Psoas muscle (tissue), 8 donors: ENCODE results near the gene UBE2Z. TPM values are rescaled to one million over a fixed set of nuclear protein-coding genes. Genes with fewer than 3 reads are reported as not detected.

ENCODE experiments used
- ATAC-seq, 4 donors: fragments of 200-7000 bp; cut with Tn5 transposase; one replicate each; pipeline ENCODE4 v1.9.1; 2020; ENCODE audit warnings: moderate library complexity in 3 of 4, mild to moderate bottlenecking in 2 of 4
- DNase-seq, 2 donors: peaks; one replicate each; pipeline ENCODE4 v3.0.0-alpha.2; 2020
- H3K27ac ChIP-seq: fragments of 200-600 bp; one replicate; pipeline ENCODE4 v1.8.0; 2022
- H3K27me3 ChIP-seq, 3 donors: fragments of 200-600 bp in 1 of 3; one replicate each; pipeline versions ENCODE4 v1.6.1 to v1.8.0; 2013 to 2022; ENCODE audit warnings: low read length in 2 of 3, mild to moderate bottlenecking in 2 of 3, moderate library complexity in 1 of 3; ENCODE audit not compliant: insufficient read depth in 3 of 3
- H3K36me3 ChIP-seq, 2 donors: fragments of 200-600 bp in 1 of 2; one replicate each; pipeline versions ENCODE4 v1.6.1 to v1.8.0; 2013 to 2022; ENCODE audit warnings: low read depth in 1 of 2, mild to moderate bottlenecking in 1 of 2, moderate library complexity in 1 of 2; ENCODE audit not compliant: insufficient read depth in 1 of 2
- H3K4me1 ChIP-seq: fragments of 200-600 bp; one replicate; pipeline ENCODE4 v1.8.0; 2022
- H3K4me3 ChIP-seq: fragments of 200-600 bp; one replicate; pipeline ENCODE4 v1.8.0; 2022; ENCODE audit warnings: mild to moderate bottlenecking
- H3K9me3 ChIP-seq: fragments of 200-600 bp; one replicate; pipeline ENCODE4 v1.8.0; 2022
- CTCF ChIP-seq: fragments of 200-600 bp; IDR thresholded peaks from one replicate; pipeline ENCODE4 v1.8.0; 2022; ENCODE audit warnings: antibody characterized with exemption
- WGBS, 3 donors: extraction: QIAGEN DNeasy Blood & Tissue Kit; methylation state at CpG; one replicate each; pipeline versions ENCODE4 v1.1.6 to v1.1.7; 2013; 5-methylcytosine and 5-hydroxymethylcytosine counted together
- intact Hi-C, 2 donors: fragments of 100-400 bp; cut with DNase I; formaldehyde crosslinking; loops; one replicate each; pipeline versions ENCODE4 v1.11.0 to v1.14.2; 2022
- polyA plus RNA-seq, 3 donors: library from polyadenylated mRNA; stranded (reverse); fragments of 200-250 nt; gene quantifications; one replicate each; pipeline ENCODE4 v1.2.3, GENCODE V29; 2013
- total RNA-seq, 4 donors: library from RNA; stranded (reverse); fragmentation: NEBNext Ultra II Directional in 2 of 4; extraction: Animal tissue kit (Norgen Biotek cat#: 25700) in 2 of 4; gene quantifications; one replicate each; pipeline versions ENCODE4 v1.2.1 to v1.2.4, GENCODE V29; 2021 to 2023
- donor health status: healthy with polysubstance abuse.
- donor health status: DM: no; HTN: no; CAD: no; lungs with moderate emphysema.
- donor health status: Bipolar disorder and iron deficiency.
- donor health status: healthy.
- donor health status: DM: yes; HTN: yes; CAD: no.
- donor health status: DM: no; HTN: no; CAD: no.
- donor health status: DM: no; HTN: no; CAD: no.
- donor health status: DM: yes; HTN: yes; CAD: no.

The UBE2Z gene
- total and polyA plus RNA-seq, 7 donors: 22.0 to 47.2 (median 35.8) TPM

GRCh38 chr17:48873696-48874443 lies 34.3 kb upstream of the UBE2Z start:
- Histone ChIP-seq H3K4me3 (no peak overlapping the region), H3K9me3 (no peaks in the 10 kb centered on the region), H3K36me3 (no peaks in the 10 kb centered on the region), H3K4me1 (peaks cover 5% of the 10 kb centered on the region), H3K27ac (no peak overlapping the region), H3K27me3 (no peaks in the 10 kb centered on the region)
- ATAC-seq (no peak), DNase-seq (no peak)
- intact Hi-C loops: no loop called here
- 54 to 60% (median 59%) methylated on average over 5 of the region's 5 CpGs for WGBS, 3 donors
- TF ChIP-seq CTCF: no peak

GRCh38 chr17:48878920-48879898 lies 29.0 kb upstream of the UBE2Z start:
- intact Hi-C loops: loop anchor here (1.0 to 2.0 kb wide), 3 partner anchors 64 to 202 kb away; no protein-coding TSS in a partner anchor
- no peaks in the 10 kb centered on the region for H3K9me3 ChIP-seq
- H3K4me1 ChIP-seq: no peaks in the 10 kb centered on the region
- peak; percentile 92 for TF ChIP-seq CTCF
- no peaks in the 10 kb centered on the region for H3K36me3 ChIP-seq
- no peak overlapping the region for H3K4me3 ChIP-seq
- ATAC-seq (peak; percentile 80 to 91 (median 87)), DNase-seq (no peak)
- H3K27ac ChIP-seq: no peak overlapping the region
- WGBS, 3 donors: 19 to 23% (median 21%) methylated on average over 12 of the region's 12 CpGs
- H3K27me3 ChIP-seq: no peaks in the 10 kb centered on the region

GRCh38 chr17:48882272-48882671 lies 25.9 kb upstream of the UBE2Z start:
- DNase-seq (no peak), ATAC-seq (no peak)
- H3K9me3 ChIP-seq: no peaks in the 10 kb centered on the region
- 79 to 90% (median 79%) methylated on average over 2 of the region's 2 CpGs for WGBS, 3 donors
- no peak overlapping the region for H3K4me3 ChIP-seq
- H3K4me1 ChIP-seq: peaks cover 5% of the 10 kb centered on the region
- H3K27ac ChIP-seq: no peak overlapping the region
- TF ChIP-seq CTCF: no peak
- intact Hi-C loops: loop anchor here in 1 of 2 donors (5.0 kb wide), 1 partner anchor 205 kb away; no protein-coding TSS in a partner anchor
- no peaks in the 10 kb centered on the region for H3K36me3 ChIP-seq
- H3K27me3 ChIP-seq: no peaks in the 10 kb centered on the region

GRCh38 chr17:48883171-48883570 lies 25.0 kb upstream of the UBE2Z start:
- TF ChIP-seq CTCF: no peak
- ATAC-seq (no peak), DNase-seq (no peak)
- Histone ChIP-seq H3K27ac (no peak overlapping the region), H3K27me3 (no peaks in the 10 kb centered on the region), H3K36me3 (no peaks in the 10 kb centered on the region), H3K9me3 (no peaks in the 10 kb centered on the region), H3K4me1 (peaks cover 5% of the 10 kb centered on the region), H3K4me3 (no peak overlapping the region)
- 49 to 51% (median 49%) methylated on average over 10 of the region's 10 CpGs for WGBS, 3 donors
- intact Hi-C loops: loop anchor here in 1 of 2 donors (5.0 kb wide), 1 partner anchor 206 kb away; no protein-coding TSS in a partner anchor
